SK-N-SH (cell line): Measurements from ENCODE around the gene GALT.

Experiments
- CTCF ChIP-seq: fragments of 200-600 bp; sonication (generic); IDR thresholded peaks from 2 replicates; pipeline ENCODE4 v1.6.1; 2017; ENCODE audit warnings: antibody characterized with exemption, mild to moderate bottlenecking, moderate library complexity
- NRF1 ChIP-seq: IDR thresholded peaks from 2 replicates; pipeline ENCODE4 v1.6.1; 2012; ENCODE audit warnings: low read depth, mild to moderate bottlenecking, low read length
- TAF1 ChIP-seq: IDR thresholded peaks from 2 replicates; pipeline ENCODE4 v1.6.1; 2012; ENCODE audit warnings: low read depth, mild to moderate bottlenecking, low read length, moderate library complexity, borderline replicate concordance
- YY1 ChIP-seq: IDR thresholded peaks from 2 replicates; pipeline ENCODE4 v1.4.0; 2012; ENCODE audit warnings: low read depth, mild to moderate bottlenecking

GRCh38 chr9:34638138-34638445 lies 8.4 kb upstream of the GALT start:
- TF ChIP-seq CTCF (no peak), NRF1 (no peak), TAF1 (no peak), YY1 (no peak)
